ENCODE results near the gene ZIC2.

DNA sequence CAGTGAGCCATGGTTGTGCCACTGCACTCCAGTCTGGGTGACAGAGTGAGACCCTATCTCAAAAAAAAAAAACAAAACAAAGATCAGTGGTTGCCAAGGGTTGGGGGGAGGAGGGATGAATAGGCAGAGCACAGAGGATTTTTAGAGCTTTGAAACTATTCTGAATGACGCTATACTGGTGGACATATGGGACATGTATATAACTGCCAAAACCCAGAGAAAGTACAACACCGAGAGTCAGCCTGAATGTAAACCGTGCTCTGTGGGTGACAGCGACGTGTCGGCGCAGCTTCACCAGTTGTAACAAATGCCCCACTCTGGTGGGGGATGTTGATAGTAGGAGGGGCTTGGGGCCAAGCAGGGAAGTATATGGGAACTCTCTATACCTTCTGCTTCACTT, 42.9 kb upstream of the ZIC2 start:
- TF ChIP-seq, protein P1, sequence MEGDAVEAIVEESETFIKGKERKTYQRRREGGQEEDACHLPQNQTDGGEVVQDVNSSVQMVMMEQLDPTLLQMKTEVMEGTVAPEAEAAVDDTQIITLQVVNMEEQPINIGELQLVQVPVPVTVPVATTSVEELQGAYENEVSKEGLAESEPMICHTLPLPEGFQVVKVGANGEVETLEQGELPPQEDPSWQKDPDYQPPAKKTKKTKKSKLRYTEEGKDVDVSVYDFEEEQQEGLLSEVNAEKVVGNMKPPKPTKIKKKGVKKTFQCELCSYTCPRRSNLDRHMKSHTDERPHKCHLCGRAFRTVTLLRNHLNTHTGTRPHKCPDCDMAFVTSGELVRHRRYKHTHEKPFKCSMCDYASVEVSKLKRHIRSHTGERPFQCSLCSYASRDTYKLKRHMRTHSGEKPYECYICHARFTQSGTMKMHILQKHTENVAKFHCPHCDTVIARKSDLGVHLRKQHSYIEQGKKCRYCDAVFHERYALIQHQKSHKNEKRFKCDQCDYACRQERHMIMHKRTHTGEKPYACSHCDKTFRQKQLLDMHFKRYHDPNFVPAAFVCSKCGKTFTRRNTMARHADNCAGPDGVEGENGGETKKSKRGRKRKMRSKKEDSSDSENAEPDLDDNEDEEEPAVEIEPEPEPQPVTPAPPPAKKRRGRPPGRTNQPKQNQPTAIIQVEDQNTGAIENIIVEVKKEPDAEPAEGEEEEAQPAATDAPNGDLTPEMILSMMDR (IDR thresholded peaks at IDR 0.05; ENCODE audit: insufficient read depth, low read length), result no peak
- TF ChIP-seq POLR2AphosphoS5 (IDR thresholded peaks at IDR 0.05; ENCODE audit: low read depth) (no peak), REST (IDR thresholded peaks at IDR 0.05; ENCODE audit: insufficient replicate concordance, low read depth) (no peak), SPI1 (IDR thresholded peaks at IDR 0.05; ENCODE audit: borderline replicate concordance, low read depth) (no peak)

Measured in HL-60 (cell line).